ENCODE results near the gene EYS.

EYS gene

DNA sequence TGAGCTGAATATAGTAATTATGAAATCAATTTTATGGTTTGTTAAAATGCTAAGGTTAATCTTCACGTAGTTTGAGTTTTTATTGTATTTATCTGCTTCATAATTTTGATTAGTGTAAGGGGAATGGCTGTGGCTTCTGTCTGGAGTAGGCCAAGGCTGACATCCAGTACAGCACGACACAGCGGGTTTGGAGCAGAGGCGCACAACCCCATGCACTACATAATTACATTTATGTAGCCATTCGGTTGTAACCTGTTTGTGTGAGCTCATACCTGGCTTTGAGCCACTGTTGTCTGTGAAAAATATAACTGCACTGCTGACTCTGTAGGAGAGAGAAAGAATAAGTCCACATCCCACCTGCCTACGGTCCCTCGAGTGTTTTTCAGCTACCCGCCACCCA lies 615.5 kb downstream of the EYS start:
- TF ChIP-seq, protein P1, sequence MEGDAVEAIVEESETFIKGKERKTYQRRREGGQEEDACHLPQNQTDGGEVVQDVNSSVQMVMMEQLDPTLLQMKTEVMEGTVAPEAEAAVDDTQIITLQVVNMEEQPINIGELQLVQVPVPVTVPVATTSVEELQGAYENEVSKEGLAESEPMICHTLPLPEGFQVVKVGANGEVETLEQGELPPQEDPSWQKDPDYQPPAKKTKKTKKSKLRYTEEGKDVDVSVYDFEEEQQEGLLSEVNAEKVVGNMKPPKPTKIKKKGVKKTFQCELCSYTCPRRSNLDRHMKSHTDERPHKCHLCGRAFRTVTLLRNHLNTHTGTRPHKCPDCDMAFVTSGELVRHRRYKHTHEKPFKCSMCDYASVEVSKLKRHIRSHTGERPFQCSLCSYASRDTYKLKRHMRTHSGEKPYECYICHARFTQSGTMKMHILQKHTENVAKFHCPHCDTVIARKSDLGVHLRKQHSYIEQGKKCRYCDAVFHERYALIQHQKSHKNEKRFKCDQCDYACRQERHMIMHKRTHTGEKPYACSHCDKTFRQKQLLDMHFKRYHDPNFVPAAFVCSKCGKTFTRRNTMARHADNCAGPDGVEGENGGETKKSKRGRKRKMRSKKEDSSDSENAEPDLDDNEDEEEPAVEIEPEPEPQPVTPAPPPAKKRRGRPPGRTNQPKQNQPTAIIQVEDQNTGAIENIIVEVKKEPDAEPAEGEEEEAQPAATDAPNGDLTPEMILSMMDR (IDR thresholded peaks at IDR 0.05; ENCODE audit: low read depth, low read length): no peak
- no peak overlapping the region for H3K4me3 ChIP-seq (ENCODE audit: low read depth, low read length)

- H3K4me3 ChIP-seq (ENCODE audit: low read depth, low read length): no peak overlapping the region
- TF ChIP-seq, protein P1 (IDR thresholded peaks at IDR 0.05; ENCODE audit: low read depth, low read length): no peak
Measured at GRCh38 chr6:65088575-65088974, 618.5 kb downstream of the EYS start.

DNA sequence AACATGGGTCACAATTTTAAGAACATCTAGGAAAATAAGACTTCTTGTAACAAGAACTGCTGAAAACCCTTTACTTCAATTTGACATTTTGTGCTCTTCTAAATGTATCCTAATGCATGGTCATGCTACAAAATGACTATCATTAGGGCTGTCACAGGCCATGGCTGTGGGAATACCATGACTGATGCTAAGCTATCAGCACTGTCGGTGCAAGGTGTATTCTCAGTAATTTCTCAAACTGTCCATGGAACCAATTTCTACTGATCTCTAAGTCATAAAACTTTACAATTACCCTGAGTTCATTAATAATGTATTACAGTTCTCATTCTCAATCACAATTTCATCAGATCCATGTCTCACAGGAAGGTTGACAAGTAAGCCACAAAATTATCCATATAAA lies 625.3 kb downstream of the EYS start:
- no peak overlapping the region for H3K4me3 ChIP-seq (ENCODE audit: low read depth, low read length)
- TF ChIP-seq, protein P1 (IDR thresholded peaks at IDR 0.05; ENCODE audit: low read depth, low read length): no peak

DNA sequence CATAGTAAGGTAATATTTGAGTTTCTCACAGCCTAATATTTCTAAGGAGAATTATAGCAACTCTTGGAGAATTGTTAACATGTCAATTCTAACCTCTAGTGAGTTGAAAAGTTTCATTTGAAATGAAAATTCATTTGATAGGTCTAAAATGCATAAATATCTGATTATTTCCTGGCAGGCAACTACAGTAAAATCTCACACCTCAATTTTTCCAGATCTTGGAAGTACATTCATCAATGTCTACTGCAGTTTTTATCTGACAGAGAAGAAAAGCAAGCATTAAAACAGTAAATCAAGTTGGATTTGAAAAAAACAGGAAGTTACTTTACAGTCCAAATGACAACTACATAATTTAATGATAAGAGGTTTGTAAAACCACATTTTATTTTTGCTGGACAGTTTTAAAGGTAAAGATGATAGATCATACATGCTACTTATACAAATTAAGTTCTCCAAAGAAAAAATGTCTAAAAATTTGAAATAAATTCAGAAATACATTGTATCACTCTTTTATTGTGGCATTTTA lies 631.3 kb downstream of the EYS start:
- TF ChIP-seq, protein P1 (IDR thresholded peaks at IDR 0.05; ENCODE audit: low read depth, low read length): no peak
- no peak overlapping the region for H3K4me3 ChIP-seq (ENCODE audit: low read depth, low read length)

- H3K4me3 ChIP-seq (ENCODE audit: low read depth, low read length): no peak overlapping the region
- TF ChIP-seq, protein P1 (IDR thresholded peaks at IDR 0.05; ENCODE audit: low read depth, low read length): no peak
Measured at GRCh38 chr6:65072500-65072899, 634.5 kb downstream of the EYS start.

GRCh38 chr6:65071480-65071879 lies 635.5 kb downstream of the EYS start:
- TF ChIP-seq, protein P1 (IDR thresholded peaks at IDR 0.05; ENCODE audit: low read depth, low read length): no peak
- H3K4me3 ChIP-seq (ENCODE audit: low read depth, low read length): no peak overlapping the region

- no peak overlapping the region for H3K4me3 ChIP-seq (ENCODE audit: low read depth, low read length)
- TF ChIP-seq, protein P1 (IDR thresholded peaks at IDR 0.05; ENCODE audit: low read depth, low read length): no peak
Measured at GRCh38 chr6:65064844-65065243, 642.2 kb downstream of the EYS start.
